D341Med (cell line): ENCODE data around the gene HAO1.
A peak's percentile ranks its signal among the peaks of the same experiment; 100 is the strongest.

ENCODE experiments used
- DNase-seq: peaks from one replicate; pipeline ENCODE4 v3.0.0; 2012; ENCODE audit warnings: low spot score

HAO1 gene

DNA sequence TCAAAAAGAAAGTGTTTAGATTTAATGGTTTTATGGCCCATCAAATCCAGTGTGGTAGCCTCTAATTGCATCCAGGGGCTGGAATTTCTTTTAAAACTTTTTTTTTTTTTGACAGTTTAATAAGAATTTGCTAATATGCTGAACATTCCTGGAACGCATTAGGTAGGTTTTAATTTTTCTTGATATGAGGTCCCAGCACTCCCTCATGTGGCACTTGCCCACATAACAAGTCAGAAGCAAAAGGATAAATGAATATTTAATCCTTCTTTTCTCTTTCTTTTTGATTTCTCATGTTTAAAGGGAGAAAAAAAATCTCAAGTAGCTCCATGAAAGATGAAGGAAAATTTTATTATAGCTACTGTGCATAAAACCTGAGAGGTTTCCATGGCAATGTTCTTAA is 13.5 kb downstream of the HAO1 start:
- peak; percentile 26 for DNase-seq

- no peak for DNase-seq
Observed at GRCh38 chr20:7926323-7926722, 13.9 kb downstream of the HAO1 start.

- no peak for DNase-seq
Observed at GRCh38 chr20:7924692-7925091, 15.6 kb downstream of the HAO1 start.

GRCh38 chr20:7916648-7917047 is 23.6 kb downstream of the HAO1 start:
- DNase-seq, result no peak

DNA sequence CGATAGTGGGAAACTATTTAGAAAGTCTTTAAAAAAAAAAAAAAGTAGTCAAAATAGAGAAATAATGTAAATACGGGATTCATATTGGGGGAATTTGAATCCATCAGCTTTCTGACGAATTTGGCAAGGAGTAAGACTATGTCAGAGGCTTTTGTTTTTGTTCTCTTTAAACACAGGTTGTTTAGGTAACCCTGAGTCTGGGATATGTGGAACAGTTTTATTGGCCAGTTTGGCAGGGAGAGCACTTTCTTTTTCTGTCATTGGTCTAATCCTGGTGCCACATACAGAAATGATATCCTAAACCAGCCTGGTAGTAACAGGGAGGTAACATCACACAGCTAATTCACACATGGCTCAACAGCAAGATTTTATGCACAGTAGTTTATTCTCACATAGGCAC is 27.7 kb downstream of the HAO1 start:
- DNase-seq, result no peak

DNA sequence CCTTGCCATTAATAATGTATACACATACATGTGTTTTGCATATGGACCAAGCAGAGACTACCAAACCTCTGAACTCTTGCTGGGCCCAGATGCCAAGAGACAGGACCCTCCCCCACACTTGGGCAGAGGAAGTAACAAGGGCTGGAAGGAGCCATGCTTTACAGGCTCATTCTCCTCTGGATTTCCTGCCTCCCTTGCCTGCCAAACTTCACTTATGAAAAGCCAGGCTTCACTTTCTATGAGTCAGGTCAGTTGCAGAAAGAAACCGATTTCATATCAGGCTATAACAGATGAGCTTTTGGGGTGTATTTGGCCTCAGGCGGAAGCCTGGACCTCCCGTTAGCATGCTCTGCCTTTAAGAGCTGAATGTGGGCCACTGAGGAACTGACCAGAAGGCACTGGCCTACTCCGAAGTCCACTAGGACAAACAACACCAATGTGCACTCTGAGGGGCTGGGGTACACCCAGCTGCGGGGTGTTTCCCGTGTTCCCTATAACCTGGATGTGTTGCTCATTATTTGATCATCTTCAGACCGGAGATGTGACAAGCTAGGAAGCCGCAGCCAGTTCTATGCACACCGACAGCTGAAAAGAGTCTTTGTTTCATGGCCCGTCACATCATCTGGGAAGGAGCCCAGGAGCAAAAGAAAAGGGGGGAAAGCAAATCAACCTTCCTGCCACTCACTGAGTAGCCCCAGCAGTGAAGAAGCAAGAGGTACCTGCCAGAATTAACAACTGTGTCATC is 28.5 kb downstream of the HAO1 start:
- no peak for DNase-seq

DNA sequence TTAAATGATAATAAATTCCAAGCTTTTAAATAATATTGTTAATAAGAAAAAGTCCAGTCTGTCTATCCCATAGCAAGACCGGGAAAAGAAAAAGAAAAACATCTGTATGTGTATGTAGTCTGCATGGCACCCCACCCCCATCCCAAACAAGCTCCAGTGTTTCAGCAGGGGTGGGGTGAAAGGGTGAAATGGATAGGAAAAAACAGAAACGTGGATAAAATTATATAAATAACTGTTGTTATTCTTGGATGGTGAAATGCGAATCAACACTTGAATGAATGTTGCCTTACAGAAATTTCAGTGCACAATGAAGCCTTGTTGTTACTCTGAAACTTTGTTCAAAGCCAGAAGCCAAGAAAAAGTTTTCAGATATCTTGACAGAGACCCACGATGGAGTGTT is 31.4 kb downstream of the HAO1 start:
- DNase-seq, result no peak

- DNase-seq, result no peak
Observed at GRCh38 chr20:7903429-7903828, 36.8 kb downstream of the HAO1 start.

DNA sequence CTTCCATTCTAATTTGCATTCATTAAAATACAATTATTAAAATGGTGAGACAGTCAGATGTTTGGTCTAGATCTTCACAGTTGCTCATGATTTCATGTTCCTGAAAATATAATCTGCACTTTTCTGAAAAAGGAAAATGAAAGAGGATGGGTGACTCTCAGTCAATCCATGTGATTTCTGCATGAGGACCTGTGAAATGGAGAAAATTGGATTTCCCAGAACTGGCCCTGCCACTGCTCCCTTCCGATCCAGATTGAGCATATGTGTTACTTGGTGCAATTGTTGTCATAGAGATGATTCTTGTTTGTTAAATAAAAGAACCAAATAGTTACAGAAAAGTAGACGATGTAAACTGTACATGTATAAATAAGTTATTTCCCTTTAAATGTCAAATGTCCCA is 37.4 kb downstream of the HAO1 start:
- DNase-seq, result no peak

- DNase-seq, result no peak
Observed at GRCh38 chr20:7897781-7898364, 42.4 kb downstream of the HAO1 start.

GRCh38 chr20:7893014-7893730 is 47.1 kb downstream of the HAO1 start:
- no peak for DNase-seq

- DNase-seq, result no peak
Observed at GRCh38 chr20:7891705-7892104, 48.6 kb downstream of the HAO1 start.

DNA sequence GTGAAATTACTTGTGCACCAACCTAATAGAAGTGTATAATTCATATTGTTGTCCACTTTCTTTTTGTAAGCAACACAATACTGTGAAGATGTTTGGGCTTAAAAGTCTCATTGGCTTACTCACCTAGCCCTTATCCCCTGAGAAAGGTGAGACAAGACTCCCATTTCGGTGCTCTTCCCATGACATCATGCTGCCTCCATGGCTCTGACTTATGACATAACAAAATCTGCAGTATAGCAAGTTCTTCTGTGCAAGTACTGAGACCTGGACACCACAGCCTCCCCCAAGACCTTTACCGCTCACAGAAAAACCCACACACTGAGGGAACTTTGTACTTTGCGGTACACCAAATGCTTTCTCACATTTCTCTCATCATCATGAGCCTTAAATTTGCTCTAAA is 50.5 kb downstream of the HAO1 start:
- no peak for DNase-seq

DNA sequence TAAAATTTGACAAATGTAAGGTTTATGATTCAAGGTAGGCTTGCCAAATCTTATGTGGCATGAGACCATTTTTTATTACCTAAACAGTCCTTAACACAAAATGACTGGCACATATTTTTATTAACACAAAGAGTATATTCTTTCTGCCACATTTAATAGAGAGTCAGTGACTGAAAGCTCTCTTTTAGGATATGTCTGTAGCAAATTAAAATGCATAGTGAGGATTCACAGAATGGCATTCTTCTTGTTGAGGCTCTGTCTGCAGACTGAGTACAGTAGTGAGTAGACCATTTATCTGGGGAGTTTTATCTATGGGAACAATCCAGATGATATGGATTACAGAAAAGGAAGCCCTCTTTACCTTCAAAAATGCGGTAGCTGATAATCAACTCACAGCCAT is 56.5 kb downstream of the HAO1 start:
- no peak for DNase-seq

- DNase-seq, result no peak
Observed at GRCh38 chr20:7883309-7883708, 56.9 kb downstream of the HAO1 start.

DNA sequence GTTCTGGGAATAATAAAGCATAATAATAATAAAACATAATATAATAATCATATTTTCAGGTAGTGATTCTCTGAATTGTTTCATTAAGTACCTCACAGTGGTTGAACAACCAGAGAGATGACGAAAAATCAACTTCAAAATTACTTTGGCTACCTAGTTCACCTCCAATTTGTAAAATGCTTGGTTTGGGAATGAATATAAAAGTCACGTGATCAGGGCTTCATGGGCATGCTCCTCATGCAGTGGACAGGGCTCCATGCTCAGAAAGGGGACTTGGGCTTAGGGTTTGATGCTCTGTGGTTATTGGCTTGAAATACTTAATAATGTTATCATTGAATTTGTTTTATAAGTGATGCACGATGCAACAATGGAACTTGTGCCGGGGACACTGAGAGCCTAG is 58.2 kb downstream of the HAO1 start:
- no peak for DNase-seq

GRCh38 chr20:7881551-7881950 is 58.7 kb downstream of the HAO1 start:
- DNase-seq, result no peak

DNA sequence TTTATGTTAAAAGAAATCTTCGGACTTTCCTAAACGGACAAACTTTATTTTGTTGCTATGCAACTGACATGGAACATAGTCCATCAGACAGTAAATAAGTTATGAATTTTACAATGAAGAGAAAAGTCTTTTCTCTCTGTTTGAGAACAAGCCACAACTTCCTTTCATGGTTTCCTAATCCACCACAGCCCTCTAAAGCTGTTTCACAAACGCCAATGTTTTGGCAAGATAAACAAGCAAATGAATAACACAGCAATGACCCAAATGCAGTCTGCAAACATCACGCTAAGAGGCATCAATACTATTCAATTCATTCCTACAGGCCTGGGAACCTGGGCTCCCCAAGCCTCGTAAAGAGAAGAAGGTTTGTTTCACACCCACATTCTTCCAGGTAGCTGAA is 60.4 kb downstream of the HAO1 start:
- DNase-seq, result no peak

DNA sequence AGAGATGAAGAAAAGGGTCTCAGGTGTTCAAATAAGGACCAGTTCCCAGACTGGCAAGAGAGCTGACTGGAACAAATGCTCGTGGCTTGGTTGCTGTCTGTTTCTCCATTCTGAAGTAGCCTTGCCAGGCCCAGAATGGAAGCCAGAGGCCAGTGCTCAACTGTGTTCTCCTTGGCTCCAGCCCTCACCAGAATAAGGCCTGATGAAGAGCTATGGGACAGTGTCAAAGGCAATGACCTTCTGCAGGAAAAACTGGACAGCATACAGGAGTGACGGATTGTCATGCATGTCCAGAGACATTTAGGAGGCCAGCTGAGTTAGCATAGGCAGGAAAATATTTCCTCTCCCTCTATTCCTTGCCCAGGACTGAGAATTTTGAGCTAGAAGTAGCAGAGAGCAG is 72.2 kb downstream of the HAO1 start:
- DNase-seq, result no peak

DNA sequence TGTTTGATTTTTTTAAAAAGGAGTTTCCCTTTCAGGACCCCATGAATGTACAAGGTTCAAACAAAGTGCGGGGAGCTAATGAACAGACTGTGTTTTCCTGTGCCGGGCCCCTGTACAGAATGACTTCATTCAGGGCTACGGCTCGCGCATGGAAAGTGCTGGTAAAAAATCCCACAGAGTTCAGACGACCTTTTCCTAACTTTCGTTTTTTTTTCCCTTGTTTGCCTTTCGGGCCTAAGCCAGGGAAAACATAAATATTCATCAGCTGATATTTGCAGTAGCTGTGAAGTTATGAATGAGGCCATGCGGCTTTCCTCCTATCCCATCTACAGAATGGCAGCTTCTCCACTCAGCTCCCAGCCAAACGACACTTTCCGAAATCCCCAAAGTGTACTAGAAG is 74.0 kb downstream of the HAO1 start:
- DNase-seq, result no peak

- DNase-seq, result peak; percentile 38
Observed at GRCh38 chr20:7859356-7859802, 80.9 kb downstream of the HAO1 start.

DNA sequence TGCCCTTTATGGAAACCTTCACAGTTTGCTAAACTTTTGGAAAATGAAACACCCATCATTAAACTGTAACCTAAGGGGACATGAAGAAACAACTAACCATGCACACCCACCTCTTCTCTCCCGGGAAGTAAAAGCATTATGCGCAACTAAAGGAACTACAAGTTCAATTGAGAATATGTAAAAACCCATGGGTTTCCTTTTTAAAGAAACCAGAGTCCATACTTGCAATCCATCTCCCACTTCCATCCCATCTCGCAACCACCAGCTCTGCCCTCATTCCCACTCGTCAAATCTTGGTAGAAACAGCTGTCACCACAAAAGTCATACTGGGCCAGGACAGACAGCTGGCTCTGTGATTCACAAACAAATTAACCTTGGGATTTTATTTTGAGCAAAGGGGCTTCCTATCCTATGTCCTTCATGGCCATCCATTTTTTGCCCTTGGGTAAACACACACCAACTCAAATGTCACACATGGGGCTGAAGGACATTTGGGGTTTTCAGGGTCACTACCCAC is 81.5 kb downstream of the HAO1 start:
- DNase-seq, result no peak

GRCh38 chr20:7856756-7857155 is 83.5 kb downstream of the HAO1 start:
- no peak for DNase-seq
